Measurements from ENCODE around the gene UCK2.

UCK2 gene

DNA sequence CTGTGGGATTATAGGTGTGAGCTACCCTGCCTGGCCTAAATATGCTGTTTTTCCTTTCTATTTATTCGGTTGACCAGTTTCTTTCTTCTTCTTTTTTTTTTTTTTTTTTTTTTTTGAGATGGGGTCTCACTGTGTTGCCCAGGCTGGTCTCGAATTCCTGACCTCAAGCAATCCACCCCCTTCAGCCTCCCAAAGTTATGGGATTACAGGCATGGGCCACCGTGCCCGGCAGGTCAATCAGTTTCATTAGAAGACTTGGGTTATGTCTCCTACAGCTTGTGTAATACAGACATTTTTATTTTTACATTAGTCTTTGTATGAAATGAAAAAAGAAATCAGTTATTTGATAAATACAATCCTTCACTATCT is 61.1 kb downstream of the UCK2 start:
- TF ChIP-seq, protein P1, sequence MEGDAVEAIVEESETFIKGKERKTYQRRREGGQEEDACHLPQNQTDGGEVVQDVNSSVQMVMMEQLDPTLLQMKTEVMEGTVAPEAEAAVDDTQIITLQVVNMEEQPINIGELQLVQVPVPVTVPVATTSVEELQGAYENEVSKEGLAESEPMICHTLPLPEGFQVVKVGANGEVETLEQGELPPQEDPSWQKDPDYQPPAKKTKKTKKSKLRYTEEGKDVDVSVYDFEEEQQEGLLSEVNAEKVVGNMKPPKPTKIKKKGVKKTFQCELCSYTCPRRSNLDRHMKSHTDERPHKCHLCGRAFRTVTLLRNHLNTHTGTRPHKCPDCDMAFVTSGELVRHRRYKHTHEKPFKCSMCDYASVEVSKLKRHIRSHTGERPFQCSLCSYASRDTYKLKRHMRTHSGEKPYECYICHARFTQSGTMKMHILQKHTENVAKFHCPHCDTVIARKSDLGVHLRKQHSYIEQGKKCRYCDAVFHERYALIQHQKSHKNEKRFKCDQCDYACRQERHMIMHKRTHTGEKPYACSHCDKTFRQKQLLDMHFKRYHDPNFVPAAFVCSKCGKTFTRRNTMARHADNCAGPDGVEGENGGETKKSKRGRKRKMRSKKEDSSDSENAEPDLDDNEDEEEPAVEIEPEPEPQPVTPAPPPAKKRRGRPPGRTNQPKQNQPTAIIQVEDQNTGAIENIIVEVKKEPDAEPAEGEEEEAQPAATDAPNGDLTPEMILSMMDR (conservative IDR thresholded peaks at IDR 0.05), result no peak
- no peak for TF ChIP-seq ZFX (IDR thresholded peaks at IDR 0.05)
- peak overlapping the region; percentile 73 for H3K27ac ChIP-seq

DNA sequence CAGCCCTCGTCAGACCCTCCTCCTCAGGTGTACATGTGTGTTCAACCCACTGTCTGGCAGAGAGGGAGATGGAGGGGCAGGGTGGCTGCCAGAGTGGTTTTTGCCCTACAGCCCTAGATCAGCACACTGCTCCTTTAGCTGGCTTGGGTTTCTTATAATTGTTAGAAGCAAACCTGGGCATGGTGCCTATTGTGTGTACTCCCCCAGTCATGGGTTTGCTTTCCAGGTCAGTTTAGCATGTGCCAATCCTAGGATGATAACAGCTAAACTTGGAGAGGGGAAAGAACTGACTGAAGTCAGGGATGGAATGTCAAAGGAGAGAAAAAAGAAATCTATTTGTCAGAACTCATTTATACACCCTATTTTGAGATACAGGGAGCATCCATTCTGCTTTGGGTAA is 63.3 kb downstream of the UCK2 start:
- TF ChIP-seq, protein P1 (conservative IDR thresholded peaks at IDR 0.05), result no peak
- no peak for TF ChIP-seq ZFX (IDR thresholded peaks at IDR 0.05)
- no peak overlapping the region for H3K27ac ChIP-seq

DNA sequence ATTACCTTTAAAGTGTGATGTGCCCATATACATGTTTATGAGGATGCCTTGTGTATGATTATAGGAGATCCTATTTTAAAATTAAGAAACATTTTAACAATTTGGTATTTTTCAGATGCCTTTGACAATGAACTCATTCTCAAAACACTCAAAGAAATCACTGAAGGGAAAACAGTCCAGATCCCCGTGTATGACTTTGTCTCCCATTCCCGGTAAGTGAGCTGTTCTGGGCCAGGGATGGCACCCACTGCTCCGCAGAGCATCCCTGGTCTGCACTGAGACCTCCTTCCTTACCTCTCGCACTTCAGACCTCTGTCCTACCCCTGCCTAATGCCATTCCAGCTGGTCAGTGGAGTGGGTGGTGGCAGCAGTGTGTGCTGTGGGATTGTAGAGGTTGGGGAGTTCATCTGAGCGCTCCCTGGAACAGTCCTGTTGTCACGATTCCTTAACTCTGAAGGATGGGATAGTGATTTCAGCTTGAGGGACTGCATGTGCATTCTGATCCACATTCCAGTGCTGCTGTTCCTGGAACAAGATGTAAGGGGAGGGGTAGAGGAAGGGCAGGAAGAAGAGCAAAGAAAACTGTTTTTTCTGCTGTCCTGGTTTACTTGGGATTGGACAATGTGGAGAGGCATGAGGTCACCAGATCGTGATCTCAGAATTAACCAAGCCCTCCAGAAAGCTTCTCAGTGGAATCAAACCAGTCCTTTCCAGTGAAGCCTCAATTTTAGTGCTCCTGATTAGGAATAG is 63.9 kb downstream of the UCK2 start:
- TF ChIP-seq ZFX (IDR thresholded peaks at IDR 0.05), result no peak
- TF ChIP-seq, protein P1 (conservative IDR thresholded peaks at IDR 0.05), result no peak
- H3K27ac ChIP-seq, result no peak overlapping the region

DNA sequence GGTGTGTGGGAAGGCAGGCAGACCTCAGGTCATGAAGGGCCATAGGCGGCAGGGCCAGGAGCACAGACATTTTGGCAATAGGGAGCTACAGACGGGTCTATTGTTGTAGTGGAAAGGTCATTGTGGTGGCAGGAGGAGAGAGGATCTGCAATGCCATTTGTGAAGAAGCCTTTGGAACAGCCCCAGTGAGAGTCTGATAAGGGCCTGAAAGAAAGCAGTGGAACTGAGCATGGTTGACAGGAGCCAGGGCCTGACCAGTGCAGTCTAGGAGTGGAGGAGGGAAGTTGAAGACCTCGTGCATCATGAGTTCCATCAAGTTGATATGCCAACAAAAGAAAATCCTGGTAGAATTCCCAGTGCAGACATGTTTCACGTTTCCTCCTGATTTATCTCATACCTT is 65.5 kb downstream of the UCK2 start:
- TF ChIP-seq ZFX (IDR thresholded peaks at IDR 0.05), result no peak
- TF ChIP-seq, protein P1 (conservative IDR thresholded peaks at IDR 0.05), result no peak
- H3K27ac ChIP-seq, result no peak overlapping the region

DNA sequence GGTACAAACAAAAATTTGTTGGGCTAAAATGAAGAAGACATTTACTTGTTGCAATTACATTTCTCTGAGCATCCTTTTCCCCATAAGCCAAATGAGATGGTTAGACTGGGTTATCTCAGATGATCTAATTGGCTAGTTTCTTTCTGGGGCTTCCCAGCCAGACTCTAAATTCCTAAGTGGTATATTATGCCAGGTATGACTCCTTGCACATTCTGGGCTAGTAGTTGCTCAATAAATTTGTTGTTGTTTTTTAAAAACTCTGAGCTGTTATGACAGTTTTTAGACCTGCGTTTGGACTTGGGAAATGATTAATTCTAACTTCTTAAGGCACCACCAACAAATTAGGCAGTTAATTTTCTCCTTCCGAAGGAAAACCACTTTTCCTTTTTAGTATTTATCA is 66.1 kb downstream of the UCK2 start:
- TF ChIP-seq ZFX (IDR thresholded peaks at IDR 0.05), result no peak
- TF ChIP-seq, protein P1 (conservative IDR thresholded peaks at IDR 0.05), result no peak

DNA sequence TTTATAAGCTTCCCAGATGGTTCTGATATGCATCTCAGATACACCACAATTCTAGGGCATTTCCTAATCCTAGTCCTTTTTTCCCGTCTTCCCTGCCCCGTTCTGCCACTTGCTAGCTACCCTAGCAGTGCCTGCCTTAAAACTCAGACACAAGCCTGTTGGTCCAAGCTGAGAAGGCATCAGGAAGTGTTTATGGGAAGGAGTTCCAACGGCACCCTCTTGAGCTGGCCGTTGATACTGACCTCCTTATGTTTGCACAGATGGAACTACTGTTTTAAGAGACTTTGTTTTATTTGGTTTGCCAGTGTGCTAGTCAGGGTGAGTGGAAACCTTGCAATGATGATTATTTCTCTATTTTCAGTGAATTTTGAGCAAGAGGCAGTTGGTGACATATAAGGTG is 67.2 kb downstream of the UCK2 start:
- H3K27ac ChIP-seq, result peak overlapping the region; percentile 40; the same call in 1 of the 2 replicates

More for the DNA sequence above, 66.1 kb downstream of the UCK2 start:
- no peak overlapping the region for H3K27ac ChIP-seq

DNA sequence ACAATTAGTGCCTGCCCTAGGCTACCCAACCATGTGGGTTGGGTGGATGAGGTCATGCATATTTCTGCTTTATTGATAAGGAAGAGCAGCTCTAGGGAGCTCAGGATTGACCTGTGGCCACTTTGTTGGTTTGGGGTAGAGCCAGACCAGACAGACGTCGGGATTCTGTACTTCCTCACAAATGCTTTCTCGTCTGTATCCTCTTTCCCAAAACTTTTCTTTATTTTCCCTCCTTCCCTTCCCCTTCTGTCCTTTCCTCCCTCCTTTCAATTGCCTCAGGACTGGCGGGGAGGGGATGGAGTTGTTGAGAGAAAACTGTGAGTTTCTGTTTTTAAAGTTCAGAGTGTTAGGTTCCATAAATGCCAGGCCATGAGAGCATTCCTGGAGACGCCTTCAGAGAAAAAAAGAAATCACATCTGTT is 68.0 kb downstream of the UCK2 start:
- peak overlapping the region; percentile 40; the same call in 1 of the 2 replicates for H3K27ac ChIP-seq
- TF ChIP-seq, protein P1 (conservative IDR thresholded peaks at IDR 0.05), result no peak
- no peak for TF ChIP-seq ZFX (IDR thresholded peaks at IDR 0.05)

More for the DNA sequence above, 67.2 kb downstream of the UCK2 start:
- no peak for TF ChIP-seq ZFX (IDR thresholded peaks at IDR 0.05)
- TF ChIP-seq, protein P1 (conservative IDR thresholded peaks at IDR 0.05), result no peak
